GM18507 (cell line): ENCODE results near the gene MXI1.
A peak's percentile ranks its signal among the peaks of the same experiment; 100 is the strongest.

Experiments used
- DNase-seq: peaks from one replicate; pipeline ENCODE4 v3.0.0; 2011; ENCODE audit warnings: low read depth; ENCODE audit not compliant: insufficient read length; ENCODE audit errors: extremely low spot score
- FAIRE-seq: peaks from 2 replicates; lab custom pipeline; 2011; peaks lifted over from hg19 to GRCh38; lab: Jason Lieb, UNC

MXI1 gene

DNA sequence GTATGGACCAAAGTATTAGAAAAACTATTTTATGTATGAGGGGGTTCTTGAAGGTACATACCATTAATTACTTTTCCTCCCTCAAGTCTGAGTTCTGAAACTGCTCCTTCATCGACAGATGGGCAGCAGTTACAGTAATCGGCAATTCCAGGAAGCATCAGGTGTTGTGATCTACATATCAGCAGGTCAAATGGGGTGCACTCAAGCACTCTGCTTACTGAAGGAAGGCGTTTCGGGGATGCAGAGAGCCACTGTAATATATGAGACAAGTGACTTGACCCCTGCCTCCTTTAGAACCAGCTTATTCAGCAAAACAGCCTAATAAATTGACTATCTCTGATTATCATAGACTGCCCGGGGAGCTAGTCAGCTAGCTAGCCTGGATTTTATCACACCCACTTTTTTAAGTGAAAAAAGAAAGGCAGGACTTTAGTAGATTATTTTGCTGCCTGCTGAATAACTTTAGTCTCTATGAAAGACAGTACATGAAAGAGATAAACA is 93.1 kb downstream of the MXI1 start:
- no peak for DNase-seq
- no peak for FAIRE-seq

GRCh38 chr10:110303681-110304080 is 96.3 kb downstream of the MXI1 start:
- FAIRE-seq (peak; percentile 36), DNase-seq (no peak)

DNA sequence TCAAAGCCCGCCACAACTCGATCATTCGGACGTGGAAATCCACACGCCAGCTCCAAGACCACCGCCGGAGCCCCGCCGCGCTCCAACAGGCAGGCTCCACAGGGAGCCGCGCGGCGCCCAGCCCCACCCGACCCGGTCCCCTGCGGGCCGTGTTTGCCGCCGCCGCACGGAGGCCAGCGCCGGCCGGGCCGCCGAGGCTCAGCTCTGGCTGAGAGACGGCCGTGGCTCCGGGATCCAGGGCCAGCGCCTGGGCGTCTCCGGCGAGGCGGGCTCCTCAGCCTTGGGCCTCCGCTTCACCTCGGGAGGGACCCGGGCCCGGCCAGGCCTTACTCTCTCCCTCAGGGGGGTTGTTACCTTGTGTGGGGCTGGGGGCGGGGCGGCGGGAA is 97.0 kb downstream of the MXI1 start:
- no peak for DNase-seq

DNA sequence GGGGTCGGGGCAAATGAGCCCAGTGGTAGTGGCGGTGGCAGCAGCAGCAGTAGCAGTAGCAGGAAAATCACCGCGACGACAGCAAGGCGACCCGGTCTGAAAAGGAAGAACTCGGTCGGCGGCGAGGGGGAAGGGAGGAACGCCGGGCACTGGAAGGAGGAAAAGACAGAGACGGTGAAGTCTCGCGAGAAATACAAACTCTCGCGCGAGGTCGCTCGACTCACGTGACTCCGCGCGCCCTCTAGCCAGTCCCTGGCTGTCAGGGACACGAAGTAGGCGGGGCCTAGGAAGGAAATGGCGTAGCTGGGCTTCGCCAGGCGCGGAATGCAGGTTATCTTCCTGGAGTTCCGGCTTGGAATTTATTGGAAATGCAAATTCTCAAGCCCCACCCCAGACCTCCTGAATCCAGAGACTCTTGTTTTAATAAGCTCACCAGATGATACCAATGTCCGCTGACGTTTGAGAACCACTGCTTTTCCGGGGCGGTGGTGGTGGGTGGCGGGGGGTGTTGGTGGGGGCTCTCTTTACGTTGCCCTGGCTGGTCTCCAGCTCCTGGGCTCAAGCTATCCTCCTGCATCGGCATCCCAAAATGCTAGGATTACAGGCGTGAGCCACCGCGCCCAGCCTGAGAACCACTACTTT is 97.5 kb downstream of the MXI1 start, which contains the start of gene SMNDC1:
Gene SMNDC1, minus strand, starts transcription at position 141 of the 642 bp plus-strand sequence. CDS start 1,333 bp downstream, outside the sequence.
- FAIRE-seq (peak; percentile 100), DNase-seq (peak; percentile 91)

More for the DNA sequence above, 97.0 kb downstream of the MXI1 start:
- FAIRE-seq: no peak

DNA sequence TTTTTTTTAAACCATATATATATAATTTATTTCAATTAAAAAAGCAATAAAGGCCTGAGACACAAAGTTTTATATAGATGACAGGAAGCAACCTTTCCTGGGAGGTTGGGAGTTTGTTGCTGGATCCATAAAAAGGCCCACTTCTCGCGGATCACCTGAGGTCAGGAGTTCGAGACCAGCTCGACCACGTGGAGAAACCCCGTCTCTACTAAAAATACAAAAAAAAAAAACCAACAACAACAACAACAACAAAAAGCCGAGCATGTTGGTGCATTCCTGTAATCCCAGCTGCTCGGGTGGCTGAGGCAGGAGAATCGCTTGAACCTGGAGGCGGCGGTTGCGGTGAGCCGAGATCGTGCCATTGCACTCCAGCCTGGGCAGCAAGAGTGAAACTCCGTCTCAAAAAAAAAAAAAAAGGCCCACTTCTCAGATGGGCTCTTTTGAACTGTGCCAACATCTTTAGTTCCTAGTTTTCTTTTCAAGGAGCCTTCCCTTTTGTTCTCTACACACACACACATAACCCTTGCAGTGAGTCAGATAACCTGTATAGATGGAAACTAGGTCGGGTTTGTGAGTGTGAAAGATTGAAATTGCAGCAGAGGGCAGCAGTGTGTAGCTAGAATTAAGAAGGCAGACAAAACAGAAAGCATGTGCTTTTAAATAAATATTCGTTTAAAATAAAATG is 98.5 kb downstream of the MXI1 start:
- DNase-seq (peak; percentile 28), FAIRE-seq (peak; percentile 90)

GRCh38 chr10:110306452-110306768 is 99.0 kb downstream of the MXI1 start:
- FAIRE-seq: no peak
- no peak for DNase-seq

DNA sequence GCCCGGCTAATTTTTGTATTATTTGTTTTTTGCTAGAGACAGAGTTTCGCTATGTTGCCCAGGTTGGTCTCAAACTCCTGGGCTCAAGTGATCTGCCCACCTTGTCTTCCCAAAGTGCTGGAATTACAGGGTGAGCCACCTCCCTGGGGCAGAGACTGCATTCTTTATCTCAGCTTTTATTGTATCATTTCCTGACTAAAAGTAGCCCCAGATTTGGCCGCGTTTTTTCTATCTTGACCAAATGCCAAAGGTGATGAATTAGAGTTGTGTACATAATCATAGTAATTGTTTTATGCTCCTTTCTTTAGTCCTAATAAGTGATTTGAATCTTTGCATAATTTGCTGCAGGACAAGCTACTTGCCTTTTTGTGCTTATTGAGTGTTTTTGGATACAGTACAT is 100.4 kb downstream of the MXI1 start:
- no peak for FAIRE-seq

DNA sequence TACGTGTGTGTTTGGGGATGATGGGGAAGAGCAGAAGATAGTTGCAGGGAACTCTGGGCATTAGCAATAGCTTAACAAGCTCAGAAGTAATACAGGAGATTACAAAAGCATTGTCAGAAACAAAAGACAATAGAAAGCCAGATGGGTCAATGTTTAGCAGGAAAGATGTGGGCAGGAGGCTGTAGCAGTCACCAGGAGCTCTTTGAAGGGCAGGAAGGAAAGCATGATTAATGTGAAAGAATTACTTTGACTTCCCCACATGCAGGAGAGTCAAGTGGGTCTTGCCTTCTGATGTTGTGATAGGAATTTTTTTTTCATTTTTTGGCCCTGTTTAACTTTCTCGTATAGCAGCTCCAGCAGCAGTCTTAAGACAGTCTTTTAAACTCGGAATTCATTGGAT is 103.3 kb downstream of the MXI1 start:
- DNase-seq: no peak
- no peak for FAIRE-seq

More for the DNA sequence above, 100.4 kb downstream of the MXI1 start:
- DNase-seq: no peak

DNA sequence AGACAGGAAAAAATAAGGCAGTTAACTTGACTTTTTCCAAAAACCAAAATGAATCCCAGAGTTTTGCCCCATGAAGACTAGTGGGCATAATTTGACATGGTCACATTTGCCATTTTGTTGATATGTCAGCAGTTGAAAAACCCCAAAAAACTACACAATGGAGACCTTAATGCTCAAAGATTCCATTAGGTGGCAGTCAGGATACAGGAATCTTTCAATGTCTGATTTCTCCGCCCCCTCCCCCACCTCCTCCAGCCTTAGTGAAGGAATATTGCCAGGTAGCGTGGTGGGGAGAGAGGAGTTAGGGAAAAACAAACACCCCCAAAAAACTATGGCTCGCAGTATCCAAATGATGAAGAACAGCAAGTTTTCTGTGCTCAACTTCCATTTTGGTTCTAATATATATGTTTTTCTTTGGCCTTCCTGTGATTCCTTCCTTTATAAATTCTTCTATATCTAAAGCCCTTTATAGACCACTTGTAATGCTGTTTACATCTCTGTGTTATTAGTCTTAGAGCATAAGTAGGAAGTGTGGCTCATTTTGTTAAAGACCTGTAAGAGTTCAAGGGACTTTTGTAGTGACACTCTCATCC is 104.0 kb downstream of the MXI1 start:
- FAIRE-seq: peak; percentile 84

DNA sequence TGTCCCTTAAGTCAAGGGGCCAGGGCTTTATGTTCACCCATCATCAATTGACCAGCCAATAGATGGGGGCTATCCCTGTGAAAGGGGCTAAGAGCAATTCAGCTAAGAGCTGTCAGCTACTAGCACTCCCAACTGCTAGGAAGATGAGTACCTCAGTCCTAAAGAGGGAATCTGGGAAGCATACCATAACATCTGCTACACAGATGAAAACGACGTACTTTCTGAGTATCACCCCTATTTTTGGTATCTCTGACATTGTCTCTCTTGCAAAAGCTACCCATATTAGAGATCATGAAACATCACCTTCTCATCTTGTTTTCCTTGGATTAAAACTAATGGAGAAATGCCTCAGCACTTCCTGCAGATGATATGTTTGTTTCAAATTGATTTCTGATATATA is 104.8 kb downstream of the MXI1 start:
- DNase-seq (no peak), FAIRE-seq (no peak)

More for the DNA sequence above, 104.0 kb downstream of the MXI1 start:
- DNase-seq: no peak

GRCh38 chr10:110313674-110314073 is 106.3 kb downstream of the MXI1 start:
- FAIRE-seq (no peak), DNase-seq (no peak)

DNA sequence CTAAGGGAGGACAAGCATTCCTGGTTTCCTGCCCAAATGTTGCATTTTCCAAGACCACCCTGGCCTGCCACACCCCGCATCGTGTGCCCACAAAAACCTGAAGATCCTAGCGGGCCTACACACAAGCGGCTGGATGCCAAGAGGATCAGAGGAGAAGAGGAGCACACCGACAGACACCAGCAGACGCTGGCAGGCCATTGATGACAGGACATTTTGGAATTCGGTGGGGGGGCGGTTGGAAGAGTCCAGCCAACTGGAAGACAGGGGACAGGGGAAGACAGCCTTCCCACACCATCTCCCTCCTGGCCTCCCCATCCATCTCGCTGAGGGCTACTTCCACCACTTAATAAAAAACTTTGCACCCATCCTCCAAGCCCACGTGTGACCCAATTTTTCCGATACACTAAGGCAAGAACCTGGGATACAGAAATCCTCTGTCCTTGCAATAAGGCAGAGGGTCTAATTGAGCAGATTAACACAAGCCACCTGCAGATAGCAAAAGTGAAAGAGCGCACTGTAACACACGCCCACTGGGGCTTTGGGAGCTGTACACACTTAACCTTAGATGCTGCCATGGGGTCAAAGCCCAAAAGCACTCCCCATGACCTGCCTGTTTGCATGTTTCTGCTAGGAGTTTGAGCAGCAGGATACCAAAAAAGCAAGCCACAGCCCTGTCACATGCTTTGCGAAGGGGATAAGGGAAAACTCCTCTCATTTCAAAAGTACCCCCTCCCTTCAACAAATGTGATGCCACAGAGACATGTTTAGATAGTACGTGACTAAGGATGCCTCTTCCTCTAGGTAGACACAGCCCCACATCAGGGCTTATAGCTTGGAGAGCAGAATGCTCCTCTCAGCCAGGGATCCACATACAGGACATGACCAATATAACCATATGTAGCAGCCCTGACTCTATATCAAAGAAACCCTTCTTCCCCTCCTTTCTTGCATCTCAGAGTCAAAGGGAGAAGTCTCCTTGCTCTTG is 110.8 kb downstream of the MXI1 start:
- FAIRE-seq: no peak
- no peak for DNase-seq

DNA sequence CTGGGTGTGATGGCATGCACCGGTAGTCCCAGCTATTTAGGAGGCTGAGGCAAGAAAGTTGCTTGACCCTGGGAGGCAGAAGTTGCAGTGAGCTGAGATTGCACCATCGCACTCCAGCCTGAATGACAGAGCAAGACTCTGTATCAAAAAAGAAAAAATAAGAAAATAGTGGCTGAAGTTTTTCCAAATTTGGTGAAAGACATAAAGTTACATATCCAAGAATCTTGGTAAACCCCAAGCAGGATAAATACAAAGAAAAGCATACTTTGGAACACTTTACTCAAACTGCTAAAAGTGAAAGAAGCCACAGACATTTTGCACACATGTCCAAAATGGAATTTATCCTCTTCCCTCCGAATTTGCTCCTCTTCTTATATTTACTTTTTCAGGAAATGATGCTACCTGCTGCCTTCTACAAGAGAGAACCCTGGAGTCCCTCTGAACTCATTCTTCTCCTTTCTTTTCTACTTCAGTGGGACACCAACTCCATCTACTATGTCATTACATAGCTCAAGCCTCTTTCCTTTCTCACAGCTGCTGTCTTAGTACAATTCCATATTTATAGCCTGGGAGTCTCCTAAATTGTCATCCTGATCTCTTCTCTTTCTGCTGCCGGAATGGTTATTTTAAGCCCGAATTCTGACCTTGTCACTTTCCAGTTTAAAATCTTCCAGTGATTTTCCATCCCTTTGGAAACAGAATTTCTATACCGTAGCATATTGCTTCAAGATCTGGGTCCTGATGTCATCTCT is 114.6 kb downstream of the MXI1 start:
- no peak for FAIRE-seq

DNA sequence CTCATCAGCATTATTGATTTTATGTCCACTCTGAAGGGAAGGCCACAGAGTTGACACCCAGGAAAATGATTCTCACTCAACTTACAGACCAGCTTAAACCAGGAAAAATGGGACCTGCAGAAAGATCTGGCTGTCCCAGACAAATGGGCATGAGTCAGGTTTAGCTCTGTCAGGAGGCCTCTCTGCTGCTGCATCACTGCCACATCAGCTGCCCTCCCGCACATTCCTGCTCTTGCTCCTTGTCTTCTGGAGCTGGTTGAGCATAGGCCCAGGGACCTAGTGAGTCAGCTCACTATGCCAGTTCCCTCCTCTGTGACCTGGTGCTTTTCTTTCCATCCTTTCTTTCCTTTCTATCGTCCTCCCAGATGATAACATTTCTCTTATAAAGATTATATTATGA is 116.1 kb downstream of the MXI1 start:
- DNase-seq (no peak), FAIRE-seq (no peak)

More for the DNA sequence above, 114.6 kb downstream of the MXI1 start:
- DNase-seq: no peak

- FAIRE-seq (no peak), DNase-seq (no peak)
Observed at GRCh38 chr10:110324201-110324804, 116.9 kb downstream of the MXI1 start.

- DNase-seq (no peak), FAIRE-seq (peak; percentile 84)
Observed at GRCh38 chr10:110324805-110325280, 117.4 kb downstream of the MXI1 start.

DNA sequence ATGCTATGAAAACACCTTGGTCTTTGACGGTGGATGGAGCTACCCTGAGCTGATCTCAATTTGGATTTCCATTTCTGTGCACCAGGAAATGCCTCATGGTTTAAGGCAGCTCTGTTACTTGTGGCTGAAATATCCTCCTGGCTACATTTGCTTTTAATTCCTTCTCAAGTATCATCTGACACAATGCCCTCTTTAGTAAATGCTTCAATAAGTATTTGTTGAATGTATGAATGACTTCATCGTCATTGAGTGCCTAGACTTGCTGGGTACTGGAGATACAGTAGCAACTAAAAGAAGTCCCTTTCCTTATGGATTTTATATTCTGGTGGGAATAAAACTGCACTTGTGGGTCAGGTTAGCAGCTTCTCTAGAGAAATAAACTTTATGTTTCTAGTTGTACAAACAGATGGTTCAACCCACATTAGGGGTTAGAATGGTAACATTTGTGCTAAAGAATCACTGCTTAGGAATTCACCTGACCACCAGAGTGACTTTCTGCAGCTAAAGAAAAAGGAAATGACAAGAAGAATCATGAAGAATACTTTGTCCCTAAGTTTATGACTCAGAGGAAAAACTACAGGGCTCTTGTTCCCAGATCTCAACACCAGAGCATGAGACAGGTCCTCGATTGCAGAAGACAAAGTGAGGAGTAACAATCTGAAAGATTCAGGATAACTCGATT is 119.1 kb downstream of the MXI1 start:
- DNase-seq: no peak
- FAIRE-seq: peak; percentile 33
